ENCODE data around the gene LETMD1. TPM values are rescaled to one million over a fixed set of nuclear protein-coding genes. Genes with fewer than 3 reads are reported as not detected.
A peak's percentile ranks its signal among the peaks of the same experiment; 100 is the strongest.

LETMD1 gene
- total and polyA plus RNA-seq, 2 of the 13 experiments (the other 11 are each of a cell fraction or from before 2014, with no cell fraction given) = 43.3 to 87.7 TPM

GRCh38 chr12:51047655-51048540, at the start of gene LETMD1 (continued):
- no peak for TF ChIP-seq ZNF710 (CRISPR knock-in tag; IDR thresholded peaks at IDR 0.05; ENCODE audit: borderline replicate concordance)
- no peak for TF ChIP-seq MAFK (conservative IDR thresholded peaks at IDR 0.05 in 1 of 2, IDR thresholded peaks at IDR 0.05 in 1 of 2; ENCODE audit: low read length in 2 of 2)
- no peak for TF ChIP-seq NFE2L2 (IDR thresholded peaks at IDR 0.05; ENCODE audit: low read length)
- peak; percentile 71; the same call in 1 of the 2 replicates for TF ChIP-seq ZNF232 (CRISPR knock-in tag; IDR thresholded peaks at IDR 0.05; ENCODE audit: borderline replicate concordance)
- TF ChIP-seq RORA (CRISPR knock-in tag; IDR thresholded peaks at IDR 0.05) = no peak
- no peak for TF ChIP-seq ZNF207 (IDR thresholded peaks at IDR 0.05; ENCODE audit: borderline replicate concordance)
- peak; percentile 52 for TF ChIP-seq TFDP2 (CRISPR knock-in tag; IDR thresholded peaks at IDR 0.05)
- no peak for TF ChIP-seq MBD4 (IDR thresholded peaks at IDR 0.05; ENCODE audit: borderline replicate concordance, low read length)
- TF ChIP-seq SPEN (CRISPR knock-in tag; IDR thresholded peaks at IDR 0.05; ENCODE audit: low read depth) = peak; percentile 77
- no peak for TF ChIP-seq SAFB2 (CRISPR knock-in tag; IDR thresholded peaks at IDR 0.05; ENCODE audit: borderline replicate concordance, low read depth)
- TF ChIP-seq ZNF292 (CRISPR knock-in tag; IDR thresholded peaks at IDR 0.05; ENCODE audit: borderline replicate concordance, low read depth) = no peak
- TF ChIP-seq SP2 (CRISPR knock-in tag; IDR thresholded peaks at IDR 0.05) = peak; percentile 63; the same call in 1 of the 2 replicates
- no peak for TF ChIP-seq PBX2 (CRISPR knock-in tag; IDR thresholded peaks at IDR 0.05)
- peak; percentile 40 for TF ChIP-seq PAXIP1 (CRISPR knock-in tag; conservative IDR thresholded peaks at IDR 0.05)
- no peak for TF ChIP-seq BATF2 (CRISPR knock-in tag; IDR thresholded peaks at IDR 0.05)
- peak; percentile 34; the same call in 1 of the 2 replicates for TF ChIP-seq HDAC2 (CRISPR knock-in tag; IDR thresholded peaks at IDR 0.05)
- TF ChIP-seq AGO1 (IDR thresholded peaks at IDR 0.05; ENCODE audit: low read depth, low read length, poor library complexity, severe bottlenecking) = no peak
- no peak for TF ChIP-seq PRPF4 (IDR thresholded peaks at IDR 0.05; ENCODE audit: low read depth, low read length, poor library complexity, severe bottlenecking)
- no peak; the same call in 1 of the 2 replicates for TF ChIP-seq ZNF333 (CRISPR knock-in tag; IDR thresholded peaks at IDR 0.05; ENCODE audit: borderline replicate concordance)
- TF ChIP-seq TAF15 (IDR thresholded peaks at IDR 0.05; ENCODE audit: low read depth, low read length, poor library complexity, severe bottlenecking) = no peak
